CD4-positive, alpha-beta memory T cell (primary cell): ENCODE data around the gene IGSF9. TPM values are rescaled to one million over a fixed set of nuclear protein-coding genes. Genes with fewer than 3 reads are reported as not detected.
A peak's percentile ranks its signal among the peaks of the same experiment; 100 is the strongest.
"Not testable (repeated sequence)": the region's sequence is repeated elsewhere in the genome, so short reads cannot be mapped to it uniquely, and the experiment has no call there.

Source experiments
- CTCF ChIA-PET: fragments of 350-600 bp; sonication (Branson Sonifier 250); formaldehyde crosslinking; loops from one replicate; lab custom pipeline; 2021; ENCODE audit warnings: inconsistent platforms; ENCODE audit not compliant: partially characterized antibody; lab: Charles Lee
- POLR2A ChIA-PET: fragments of 350-600 bp; sonication (Branson Sonifier 250); formaldehyde crosslinking; loops from one replicate; lab custom pipeline; 2021; ENCODE audit not compliant: partially characterized antibody; lab: Charles Lee
- DNase-seq, 5 donors: peaks; one replicate each; pipeline versions ENCODE4 v3.0.0 to v3.0.0-alpha.2; 2020 to 2022; ENCODE audit warnings: mixed read lengths in 1 of 5
- H3K27ac ChIP-seq: one replicate; pipeline ENCODE4 v1.7.0; 2013; ENCODE audit warnings: low read depth, low read length
- H3K27me3 ChIP-seq: 2 replicates; pipeline ENCODE4 v1.7.0; 2013; ENCODE audit warnings: mild to moderate bottlenecking, low read length, moderate library complexity; ENCODE audit not compliant: insufficient read depth
- H3K36me3 ChIP-seq: 2 replicates; pipeline ENCODE4 v1.7.0; 2013; ENCODE audit warnings: mild to moderate bottlenecking, low read length, moderate library complexity; ENCODE audit not compliant: insufficient read depth
- H3K4me1 ChIP-seq: 2 replicates; pipeline ENCODE4 v1.7.0; 2013; ENCODE audit warnings: mild to moderate bottlenecking, low read length, moderate library complexity; ENCODE audit not compliant: insufficient read depth
- H3K4me3 ChIP-seq, 2 donors: one replicate each; pipeline ENCODE4 v1.7.0; 2013; ENCODE audit warnings: low read length in 2 of 2, mild to moderate bottlenecking in 1 of 2
- H3K9me3 ChIP-seq, 2 donors: one replicate each; pipeline ENCODE4 v1.7.0; 2013; ENCODE audit warnings: low read length in 2 of 2, control low read depth in 1 of 2; ENCODE audit not compliant: control insufficient read depth in 1 of 2
- H3K27ac Mint-ChIP-seq, 7 donors: one replicate each; pipeline ENCODE4 v1.8.0; 2020 to 2021; ENCODE audit warnings: mixed read lengths in 7 of 7, mild to moderate bottlenecking in 6 of 7, inconsistent platforms in 3 of 7, moderate library complexity in 3 of 7
- H3K27me3 Mint-ChIP-seq, 2 donors: one replicate each; pipeline ENCODE4 v1.8.0; 2020 to 2021; ENCODE audit warnings: mixed read lengths in 2 of 2
- H3K36me3 Mint-ChIP-seq, 2 donors: one replicate each; pipeline ENCODE4 v1.8.0; 2020 to 2021; ENCODE audit warnings: mixed read lengths in 2 of 2, inconsistent platforms in 1 of 2, mild to moderate bottlenecking in 1 of 2
- H3K4me1 Mint-ChIP-seq, 4 donors: one replicate each; pipeline ENCODE4 v1.8.0; 2020 to 2021; ENCODE audit warnings: mixed read lengths in 4 of 4, mild to moderate bottlenecking in 1 of 4
- H3K4me3 Mint-ChIP-seq, 8 donors: one replicate each; pipeline ENCODE4 v1.8.0; 2020 to 2021; ENCODE audit warnings: mixed read lengths in 8 of 8, mild to moderate bottlenecking in 7 of 8, moderate library complexity in 6 of 8, inconsistent platforms in 3 of 8
- H3K9me3 Mint-ChIP-seq, 8 donors: one replicate each; pipeline ENCODE4 v1.8.0; 2020 to 2021; ENCODE audit warnings: mixed read lengths in 8 of 8, mild to moderate bottlenecking in 5 of 8, inconsistent platforms in 3 of 8, moderate library complexity in 1 of 8
- intact Hi-C: fragments of 100-400 bp; cut with micrococcal nuclease; formaldehyde crosslinking; loops from one replicate; pipeline ENCODE4 v1.15.1; 2023
- polyA plus RNA-seq, 2 donors: library from polyadenylated mRNA; unstranded; fragments of 300-500 nt; fragmentation: Illumina TruSeq; gene quantifications; one replicate each; pipeline ENCODE4 v1.2.3, GENCODE V29; 2021
- total RNA-seq, 2 experiments: library from RNA; stranded (reverse); gene quantifications; one replicate each; pipeline ENCODE4 v1.2.3, GENCODE V29; 2021

The IGSF9 gene
- total and polyA plus RNA-seq, 4 experiments from 2014 or later, result not detected

DNA sequence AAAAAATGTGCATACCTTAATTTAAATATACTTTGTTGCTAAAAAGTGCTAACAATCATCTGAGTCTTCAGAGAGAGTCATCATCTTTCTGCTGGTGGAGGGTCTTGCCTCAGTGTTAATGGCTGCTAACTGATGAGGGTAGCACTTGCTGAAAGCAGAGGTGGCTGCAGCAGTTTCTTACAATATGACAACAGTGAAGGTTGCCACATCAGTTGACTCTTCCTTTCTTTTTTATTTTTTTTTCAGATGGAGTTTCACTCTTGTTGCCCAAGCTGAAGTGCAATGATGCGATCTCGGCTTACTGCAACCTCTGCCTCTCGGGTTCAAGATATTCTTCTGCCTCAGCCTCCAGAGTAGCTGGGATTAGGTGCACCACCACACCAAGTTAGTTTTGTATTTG is 42.9 kb downstream of the IGSF9 start:
- POLR2A ChIA-PET, result interaction anchor here (1.1 kb wide), 1 partner anchor 122 kb away, joined by 3 read pairs; no protein-coding TSS in a partner anchor
- Mint-ChIP-seq H3K36me3 (no peaks in the 10 kb centered on the region), H3K4me1 (peaks cover 5 to 14% (median 7%) of the 10 kb centered on the region in 4 donors), H3K4me3 (no peak overlapping the region), H3K27me3 (peaks cover 0 to 2% of the 10 kb centered on the region in 2 donors), H3K9me3 (peaks cover 0 to 2% (median 0%) of the 10 kb centered on the region in 8 donors), H3K27ac (no peak overlapping the region)
- no peak overlapping the region for H3K4me3 ChIP-seq
- H3K36me3 ChIP-seq, result no peaks in the 10 kb centered on the region
- intact Hi-C loops, result no loop called here
- CTCF ChIA-PET, result interaction anchor here (1.1 to 2.4 kb wide), 2 partner anchors 10 to 28 kb away, joined by 3 to 11 read pairs; no protein-coding TSS in a partner anchor
- no peak overlapping the region for H3K27ac ChIP-seq
- no peaks in the 10 kb centered on the region for H3K4me1 ChIP-seq
- no peaks in the 10 kb centered on the region for H3K27me3 ChIP-seq
- DNase-seq, result no peak
- H3K9me3 ChIP-seq, result no peaks in the 10 kb centered on the region

GRCh38 chr1:159900755-159901360 is 44.6 kb downstream of the IGSF9 start:
- ChIA-PET CTCF (interaction anchor here (0.8 to 1.3 kb wide), 5 partner anchors 8 to 106 kb away, joined by 4 to 6 read pairs (median 5); no protein-coding TSS in a partner anchor), POLR2A (interaction anchor here (0.5 to 1.1 kb wide), 5 partner anchors 14 to 132 kb away, joined by 3 to 4 read pairs (median 3); partner anchors contain the start of gene TAGLN2)
- Mint-ChIP-seq H3K9me3 (peaks cover 0 to 2% (median 0%) of the 10 kb centered on the region in 8 donors), H3K36me3 (no peaks in the 10 kb centered on the region), H3K27ac (peak overlapping the region in 1 of 7 donors; percentile 59), H3K27me3 (peaks cover 0 to 2% of the 10 kb centered on the region in 2 donors), H3K4me3 (no peak overlapping the region), H3K4me1 (peaks cover 0 to 6% (median under 1%) of the 10 kb centered on the region in 4 donors)
- no peaks in the 10 kb centered on the region for H3K4me1 ChIP-seq
- no peak for DNase-seq
- H3K4me3 ChIP-seq, result no peak overlapping the region
- H3K9me3 ChIP-seq, result no peaks in the 10 kb centered on the region
- no peak overlapping the region for H3K27ac ChIP-seq
- intact Hi-C loops, result no loop called here
- H3K36me3 ChIP-seq, result no peaks in the 10 kb centered on the region
- H3K27me3 ChIP-seq, result no peaks in the 10 kb centered on the region

DNA sequence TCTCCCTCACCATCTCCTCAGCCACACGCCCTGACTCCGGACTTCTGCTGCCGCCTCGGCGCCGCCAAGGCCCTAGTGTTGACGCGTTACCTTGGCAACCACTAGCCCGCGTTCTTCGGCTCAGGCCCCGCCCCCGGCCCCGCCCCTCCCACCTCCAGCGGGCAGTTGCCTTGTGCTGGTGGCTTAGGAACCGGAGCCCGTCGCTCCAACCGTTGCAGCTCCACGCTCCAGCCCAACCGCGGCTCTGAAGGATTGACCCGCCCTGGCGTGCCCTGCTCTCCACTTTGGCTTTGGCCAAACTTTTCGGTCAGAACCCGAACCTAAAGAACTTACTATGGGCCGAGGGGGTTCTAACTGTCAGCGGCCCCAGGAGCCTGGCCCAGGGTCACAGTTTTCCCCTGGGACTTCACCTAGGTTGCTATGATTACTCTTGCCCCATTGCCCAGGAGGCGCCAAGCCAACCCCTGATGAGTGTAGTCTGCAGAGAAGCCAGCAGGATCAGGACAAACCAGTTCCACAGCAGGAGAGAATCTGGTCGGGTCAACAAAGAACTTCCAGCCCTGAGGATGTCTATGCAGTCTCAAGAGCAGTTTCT is 45.2 kb downstream of the IGSF9 start, which contains the start of gene CFAP45:
CFAP45 (minus strand) TSS at position 80 of the 595 bp plus-strand sequence; CDS start at position 13, 67 bp downstream.
- no peak for DNase-seq
- POLR2A ChIA-PET, result interaction anchor here (1.0 kb wide), 2 partner anchors 24 to 25 kb away, joined by 3 to 4 read pairs; partner anchors contain the start of gene TAGLN2
- peak within 1 kb of the TSS in 1 of 8 donors; percentile 26 for H3K4me3 Mint-ChIP-seq
- CTCF ChIA-PET, result interaction anchor here (0.8 to 1.3 kb wide), 5 partner anchors 8 to 107 kb away, joined by 4 to 6 read pairs (median 5); no protein-coding TSS in a partner anchor
- H3K27me3 ChIP-seq, result no peaks in the 10 kb centered on the region
- no peaks in the 10 kb centered on the region for H3K4me1 ChIP-seq
- no peak within 1 kb of the TSS for H3K27ac ChIP-seq
- intact Hi-C loops, result no loop called here
- H3K4me1 Mint-ChIP-seq, result peaks cover 0 to 6% (median under 1%) of the 10 kb centered on the region in 4 donors
- no peak within 1 kb of the TSS for H3K4me3 ChIP-seq
- H3K27me3 Mint-ChIP-seq, result peaks cover 0 to 2% of the 10 kb centered on the region in 2 donors
- peaks cover 0 to 2% (median 0%) of the 10 kb centered on the region in 8 donors for H3K9me3 Mint-ChIP-seq
- no peaks in the 10 kb centered on the region for H3K36me3 ChIP-seq
- no peaks in the 10 kb centered on the region for H3K9me3 ChIP-seq
- no peaks in the 10 kb centered on the region for H3K36me3 Mint-ChIP-seq
- H3K27ac Mint-ChIP-seq, result peak within 1 kb of the TSS in 4 of 7 donors; percentile 15 to 59 (median 37)

GRCh38 chr1:159899634-159900033 is 45.8 kb downstream of the IGSF9 start:
- H3K36me3 ChIP-seq, H3K27me3 Mint-ChIP-seq, H3K4me3 Mint-ChIP-seq, H3K4me1 Mint-ChIP-seq, DNase-seq, H3K9me3 ChIP-seq, H3K36me3 Mint-ChIP-seq, POLR2A ChIA-PET, H3K4me1 ChIP-seq, intact Hi-C loops, H3K27me3 ChIP-seq, H3K27ac ChIP-seq, H3K9me3 Mint-ChIP-seq, H3K4me3 ChIP-seq: not testable (repeated sequence)
- CTCF ChIA-PET, result interaction anchor here (0.7 kb wide), 1 partner anchor 186 kb away, joined by 4 read pairs; no protein-coding TSS in a partner anchor
- H3K27ac Mint-ChIP-seq, result peak overlapping the region in 1 of 7 donors; percentile 15

DNA sequence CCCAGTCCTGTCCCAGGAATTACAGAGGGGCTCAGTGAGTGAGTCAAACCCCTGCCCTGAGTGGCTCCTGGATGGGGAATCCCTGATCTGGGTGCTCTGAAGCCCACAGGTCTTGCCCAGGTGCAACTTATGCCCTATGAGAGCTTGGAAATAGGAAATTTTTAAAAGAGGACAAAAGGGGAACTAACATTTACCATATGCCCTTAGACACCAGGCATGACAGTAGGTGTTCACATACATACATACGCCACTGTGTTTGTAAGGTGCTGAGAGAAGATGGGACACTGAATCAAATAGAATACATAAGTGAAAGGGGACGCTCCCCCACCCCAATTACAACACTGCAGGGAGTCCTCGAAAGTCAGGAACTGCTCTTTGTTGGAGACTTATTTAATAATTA is 46.9 kb downstream of the IGSF9 start:
- H3K27ac ChIP-seq, result no peak overlapping the region
- Mint-ChIP-seq H3K36me3 (no peaks in the 10 kb centered on the region), H3K4me3 (no peak overlapping the region), H3K9me3 (peaks cover 0 to 2% (median 0%) of the 10 kb centered on the region in 8 donors), H3K4me1 (peaks cover 0 to 6% (median under 1%) of the 10 kb centered on the region in 4 donors), H3K27ac (peak overlapping the region in 2 of 7 donors; percentile 22 to 38), H3K27me3 (peaks cover 0 to 2% of the 10 kb centered on the region in 2 donors)
- H3K27me3 ChIP-seq, result no peaks in the 10 kb centered on the region
- no peaks in the 10 kb centered on the region for H3K4me1 ChIP-seq
- intact Hi-C loops, result no loop called here
- H3K4me3 ChIP-seq, result no peak overlapping the region
- CTCF ChIA-PET, result no interaction called here
- POLR2A ChIA-PET, result no interaction called here
- no peaks in the 10 kb centered on the region for H3K9me3 ChIP-seq
- H3K36me3 ChIP-seq, result no peaks in the 10 kb centered on the region
- no peak for DNase-seq

GRCh38 chr1:159897962-159898361 is 47.5 kb downstream of the IGSF9 start:
- Mint-ChIP-seq H3K4me1 (peaks cover 0 to 6% (median under 1%) of the 10 kb centered on the region in 4 donors), H3K9me3 (no peaks in the 10 kb centered on the region), H3K27me3 (peaks cover 0 to 2% of the 10 kb centered on the region in 2 donors), H3K4me3 (no peak overlapping the region), H3K27ac (peak overlapping the region in 1 of 7 donors; percentile 2), H3K36me3 (no peaks in the 10 kb centered on the region)
- POLR2A ChIA-PET, result no interaction called here
- no peak for DNase-seq
- no peak overlapping the region for H3K27ac ChIP-seq
- H3K36me3 ChIP-seq, result no peaks in the 10 kb centered on the region
- no peak overlapping the region for H3K4me3 ChIP-seq
- CTCF ChIA-PET, result interaction anchor here (13.8 kb wide), 1 partner anchor 99 kb away, joined by 571 read pairs; the partner anchor contains the start of gene FCRL6
- H3K27me3 ChIP-seq, result no peaks in the 10 kb centered on the region
- intact Hi-C loops, result no loop called here
- H3K9me3 ChIP-seq, result no peaks in the 10 kb centered on the region
- no peaks in the 10 kb centered on the region for H3K4me1 ChIP-seq

- peaks cover 4 to 9% (median 5%) of the 10 kb centered on the region in 4 donors for H3K4me1 Mint-ChIP-seq
- no peak overlapping the region for H3K27ac ChIP-seq
- no peak overlapping the region for H3K4me3 Mint-ChIP-seq
- no peaks in the 10 kb centered on the region for H3K36me3 ChIP-seq
- H3K9me3 Mint-ChIP-seq, result no peaks in the 10 kb centered on the region
- no peaks in the 10 kb centered on the region for H3K9me3 ChIP-seq
- H3K4me3 ChIP-seq, result no peak overlapping the region
- H3K27me3 Mint-ChIP-seq, result peaks cover 0 to 2% of the 10 kb centered on the region in 2 donors
- no peaks in the 10 kb centered on the region for H3K4me1 ChIP-seq
- no peaks in the 10 kb centered on the region for H3K36me3 Mint-ChIP-seq
- ChIA-PET POLR2A (interaction anchor here (1.4 kb wide), 1 partner anchor 27 kb away, joined by 4 read pairs; no protein-coding TSS in a partner anchor), CTCF (interaction anchor here (9.5 to 13.8 kb wide), 2 partner anchors 97 to 111 kb away, joined by 116 to 571 read pairs; partner anchors contain the start of genes DUSP23 and FCRL6)
- H3K27me3 ChIP-seq, result no peaks in the 10 kb centered on the region
- peak overlapping the region in 1 of 7 donors; percentile 50 for H3K27ac Mint-ChIP-seq
- intact Hi-C loops, result no loop called here
- no peak for DNase-seq
These were observed 48.9 kb downstream of the IGSF9 start for GRCh38 chr1:159896546-159896930.
